HG03135 (cell line): Measurements from ENCODE around the gene IFRD1.
"Not testable (repeated sequence)": the region's sequence is repeated elsewhere in the genome, so short reads cannot be mapped to it uniquely, and the experiment has no call there.

ENCODE experiments used
- ATAC-seq: cut with Tn5 transposase; IDR thresholded peaks from one replicate; pipeline ENCODE4 v1.9.1; 2021; ENCODE audit warnings: mild to moderate bottlenecking, moderate library complexity; ENCODE audit not compliant: unreplicated experiment

IFRD1 gene

DNA sequence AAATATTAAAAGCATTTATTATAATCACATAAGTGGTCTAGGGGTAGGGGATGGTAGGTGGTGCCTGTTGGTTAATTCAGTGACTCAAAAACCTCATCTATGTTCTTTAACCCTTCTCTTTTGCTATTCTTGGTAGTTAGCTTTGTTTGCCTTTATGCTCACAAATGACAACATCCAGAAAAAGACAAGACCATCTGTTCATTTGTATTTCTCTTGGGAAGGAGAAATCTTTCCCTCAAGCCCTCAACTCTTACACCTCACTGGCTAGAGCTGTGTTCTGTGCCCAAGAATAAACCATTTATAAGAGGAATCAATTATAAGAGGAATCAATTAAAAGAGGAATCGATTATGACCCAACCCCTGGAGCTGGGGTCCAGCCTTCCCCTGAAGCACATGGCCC, 10.8 kb upstream of the IFRD1 start:
- ATAC-seq, result no peak

DNA sequence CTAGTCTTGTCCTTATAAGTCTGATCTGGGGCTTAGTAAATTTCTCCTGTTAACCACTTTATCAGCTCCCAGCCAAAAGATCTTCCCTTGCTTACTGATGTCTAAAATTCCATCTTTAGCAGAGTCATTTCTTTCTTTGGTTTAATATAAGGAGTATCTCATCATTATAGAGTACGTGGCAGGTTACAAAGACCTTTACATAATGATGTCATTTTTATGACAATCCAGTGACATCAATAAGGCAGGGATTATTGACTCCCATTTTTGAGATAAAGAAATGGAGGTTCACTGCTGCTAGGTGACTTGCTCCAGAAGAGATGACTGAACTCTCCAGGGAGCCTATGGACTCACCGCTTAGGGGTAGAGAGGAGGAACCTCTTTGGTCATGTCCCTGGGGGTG, 8.1 kb upstream of the IFRD1 start:
- ATAC-seq, result no peak

DNA sequence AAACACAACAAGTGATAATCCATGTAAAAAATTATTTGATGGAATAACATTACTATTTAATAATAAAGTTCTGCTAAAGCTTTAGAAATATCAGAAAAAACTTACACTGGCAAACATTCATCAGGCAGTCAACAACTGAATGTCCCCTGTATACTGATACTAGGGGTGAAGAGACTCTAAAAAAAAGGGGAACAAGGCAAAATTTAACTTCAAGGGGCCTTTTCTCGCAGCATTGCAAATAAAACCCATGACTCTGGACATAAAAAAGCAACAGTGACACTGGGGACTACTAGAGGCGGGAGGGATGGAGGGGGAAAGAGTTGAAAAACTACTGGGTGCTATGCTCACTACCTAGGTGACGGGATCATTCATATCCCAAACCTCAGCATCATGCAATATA, 5.8 kb upstream of the IFRD1 start:
- no peak for ATAC-seq

DNA sequence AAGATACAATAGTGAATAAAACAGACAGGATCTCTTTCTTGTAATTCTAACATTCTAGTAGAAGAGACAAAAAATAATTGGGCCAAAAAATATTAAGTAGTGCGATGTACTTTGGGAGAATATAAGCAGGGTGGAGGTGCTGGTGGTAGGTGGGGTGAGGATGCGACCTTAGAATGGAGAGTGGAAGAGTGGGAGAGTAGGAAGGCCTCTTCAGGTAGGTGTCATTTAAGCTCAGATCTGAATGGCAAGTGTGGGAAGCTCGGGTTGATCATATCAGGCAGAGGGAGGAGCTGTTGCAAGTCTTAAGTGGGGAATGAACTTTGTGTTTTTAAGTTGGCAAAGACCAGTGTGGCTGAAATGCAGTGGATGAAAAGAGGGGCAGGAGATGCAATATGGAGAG, 3.8 kb upstream of the IFRD1 start:
- ATAC-seq, result no peak

DNA sequence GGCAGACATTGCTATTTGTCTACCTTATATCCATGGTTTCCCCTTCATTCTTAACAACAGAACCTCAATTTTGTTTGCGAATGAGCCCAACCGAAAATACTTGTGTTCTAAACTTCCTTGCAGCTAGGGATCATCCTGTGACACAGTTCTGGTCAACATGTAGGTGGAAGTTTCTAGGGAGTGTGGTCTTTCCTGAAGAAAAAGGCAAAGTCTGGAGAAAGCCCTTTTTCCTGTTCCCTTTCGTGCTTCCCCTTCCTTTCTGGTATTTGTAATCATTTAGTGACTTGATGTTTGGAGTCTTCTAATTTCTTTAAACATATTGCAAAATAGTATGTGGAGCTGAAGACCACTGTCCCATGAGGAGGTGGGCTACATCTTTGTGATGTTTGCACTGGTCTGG, 2.9 kb upstream of the IFRD1 start:
- no peak for ATAC-seq

DNA sequence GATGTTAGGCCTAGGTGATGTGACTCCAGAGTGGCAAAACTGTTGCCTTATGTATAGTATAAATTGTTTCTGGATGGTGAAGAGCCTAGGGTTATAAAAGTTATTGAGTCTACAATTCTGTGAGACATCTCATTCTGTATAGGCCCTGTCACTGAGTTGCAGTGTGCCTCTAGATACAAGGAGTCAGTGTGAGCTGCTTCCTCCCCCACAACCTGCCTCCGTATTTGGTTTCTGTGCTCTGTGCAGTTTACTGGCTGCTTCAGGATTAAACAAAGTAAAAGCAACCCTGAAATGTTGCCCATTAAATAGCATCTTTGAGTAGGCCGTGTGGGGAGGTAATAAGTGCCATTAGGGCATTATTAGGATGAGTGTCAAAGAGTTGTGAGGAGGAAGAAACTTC, 1.9 kb upstream of the IFRD1 start:
- ATAC-seq, result no peak

DNA sequence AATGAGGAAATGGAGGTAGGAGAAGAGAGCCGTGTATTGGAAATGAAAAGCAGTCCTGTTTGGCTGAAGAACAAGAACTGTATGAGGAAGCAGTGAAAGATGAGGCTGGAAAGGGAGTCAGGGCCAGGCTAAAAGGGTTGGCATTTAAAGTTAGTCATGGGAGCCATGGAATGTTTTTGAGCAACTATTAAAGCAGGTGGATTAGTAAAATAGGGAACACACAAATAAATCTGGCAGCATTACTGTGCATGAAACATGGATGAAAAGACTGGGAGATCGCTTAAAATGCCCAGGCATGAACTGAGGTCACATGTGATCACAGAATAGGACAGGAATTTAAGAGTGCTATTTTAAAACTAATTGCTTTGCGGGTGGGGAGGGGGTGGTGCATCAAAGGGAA, 1.4 kb upstream of the IFRD1 start:
- no peak for ATAC-seq

DNA sequence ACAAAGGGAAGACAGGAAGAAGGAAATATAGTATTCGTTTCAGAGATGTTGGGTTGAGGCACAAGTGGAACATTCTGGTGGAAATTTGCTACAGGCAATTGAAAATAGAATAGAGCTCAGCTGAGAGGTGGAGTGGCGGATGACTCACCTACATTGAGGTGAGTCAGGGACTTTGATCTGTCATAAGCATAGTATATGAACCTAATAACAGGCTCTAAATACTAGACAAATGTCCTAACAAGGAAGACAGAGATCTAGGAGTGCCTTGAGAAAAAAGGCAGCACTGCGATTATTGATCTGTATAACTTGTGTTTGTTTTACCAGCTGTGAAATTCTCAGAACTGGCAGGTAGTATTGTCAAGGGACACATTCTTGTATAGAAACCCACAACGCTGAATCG, 907 bp upstream of the IFRD1 start:
- no peak for ATAC-seq

DNA sequence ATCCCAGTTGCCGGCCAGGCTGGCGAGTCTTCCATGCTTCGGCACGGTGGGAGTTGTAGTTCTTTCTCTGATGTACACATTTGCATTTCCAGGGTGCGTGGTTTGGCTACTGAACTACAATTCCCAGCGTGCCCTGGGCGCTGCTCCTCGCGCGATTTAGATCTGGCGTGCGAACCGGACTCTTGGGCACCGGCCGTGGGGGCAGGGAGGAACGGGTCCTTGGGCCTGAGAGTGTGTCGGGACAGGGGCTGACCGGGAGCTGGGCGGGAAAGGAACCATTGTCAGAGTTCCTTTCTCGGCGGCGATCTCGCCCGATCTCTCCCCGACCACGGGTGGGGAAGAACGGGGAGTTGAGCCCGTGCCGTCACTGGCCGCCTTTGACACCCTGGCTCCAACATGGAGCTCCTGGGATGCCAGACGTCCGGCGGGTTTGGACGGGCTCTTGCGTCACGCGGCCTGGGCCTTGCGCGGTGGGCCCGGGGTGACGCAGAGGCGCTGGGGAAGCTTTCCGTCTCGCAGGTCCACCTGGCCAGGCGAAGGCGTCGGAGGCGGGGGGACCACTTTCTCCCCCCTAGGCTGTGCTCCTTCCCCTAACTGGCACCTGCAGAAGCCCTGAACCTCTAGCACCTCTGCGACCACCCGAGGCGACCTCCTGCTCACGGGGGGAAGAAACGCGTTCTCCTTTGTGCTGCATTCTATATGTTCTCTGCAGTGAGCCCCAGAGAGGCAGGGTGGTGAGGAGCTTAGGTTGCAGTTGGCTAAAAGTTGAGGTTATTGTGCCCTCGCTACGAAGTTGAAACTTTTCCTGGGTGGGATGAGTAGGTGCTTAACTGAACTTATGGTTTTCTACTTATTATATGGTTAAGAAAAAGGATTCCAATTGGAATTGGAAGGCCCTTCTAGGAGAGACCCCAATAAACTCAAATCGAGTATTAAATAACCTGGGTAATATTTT, 824 bp downstream of the IFRD1 start:
- peak; percentile 87 for ATAC-seq

DNA sequence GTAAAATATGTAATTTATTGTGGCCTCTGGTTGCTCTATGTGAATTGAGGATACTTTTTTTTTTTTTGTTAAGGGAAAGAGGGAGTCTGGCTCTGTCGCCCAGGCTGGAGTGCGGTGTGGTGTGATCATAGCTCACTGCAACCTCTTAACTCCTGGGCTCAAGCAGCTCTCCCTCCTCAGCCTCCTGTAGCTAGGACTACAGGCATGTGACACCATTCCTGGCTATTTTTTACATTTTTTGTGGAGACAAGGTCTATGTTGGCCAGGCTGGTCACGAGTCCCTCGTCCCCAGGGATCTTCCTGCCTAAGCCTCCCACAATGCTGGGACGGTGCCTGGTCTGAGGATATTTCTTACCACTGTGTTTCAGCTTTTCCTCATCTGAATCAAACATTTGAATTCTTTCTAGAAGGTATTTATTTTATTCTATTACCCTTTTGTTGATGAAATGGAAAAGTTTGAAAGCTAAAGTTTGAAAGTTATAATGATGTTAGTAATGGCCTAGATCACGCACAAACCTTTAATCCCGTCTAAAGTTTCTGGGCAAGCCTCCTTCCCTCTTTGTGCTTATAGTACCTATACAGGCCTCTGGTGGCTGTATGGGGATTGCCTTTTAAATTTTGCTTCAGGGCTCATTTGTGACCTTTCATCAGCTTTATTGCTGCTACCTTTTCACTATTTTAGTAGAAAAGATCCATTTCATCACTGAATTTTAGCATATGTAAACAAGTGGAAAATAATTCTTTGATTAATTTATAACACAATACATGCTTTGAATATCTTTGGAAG, 2.0 kb downstream of the IFRD1 start:
- ATAC-seq, result no peak

DNA sequence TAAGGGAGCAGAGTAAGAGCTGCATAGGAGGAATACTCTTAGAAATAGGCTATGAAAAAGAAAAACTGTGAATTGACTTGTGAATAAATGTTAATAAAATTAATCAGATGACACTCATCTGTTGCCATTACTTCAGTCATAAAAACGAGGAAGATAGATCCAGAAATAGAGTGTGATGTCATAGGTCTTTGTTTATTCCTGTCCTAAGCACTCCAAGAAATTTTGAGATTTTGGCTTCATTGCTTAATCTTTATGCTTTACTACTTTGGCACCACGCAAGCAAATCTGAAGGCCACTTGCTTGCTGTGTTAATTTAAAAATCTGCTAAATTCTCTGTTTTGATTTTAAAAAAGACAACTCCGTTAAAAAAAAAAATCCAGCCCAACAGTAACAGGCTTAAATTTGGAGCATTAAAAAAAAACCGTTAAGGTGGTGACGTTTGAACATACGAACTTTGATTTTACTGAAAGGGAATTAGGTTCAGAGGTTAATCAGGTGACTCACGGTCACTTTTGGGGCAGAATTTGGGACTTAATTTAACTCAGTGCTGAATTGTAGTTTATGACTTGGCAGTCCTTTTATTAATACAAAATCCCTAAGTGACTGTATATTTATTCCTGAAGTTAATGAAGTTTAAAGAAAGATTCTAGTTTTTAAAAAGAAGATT, 3.4 kb downstream of the IFRD1 start:
- ATAC-seq, result no peak

DNA sequence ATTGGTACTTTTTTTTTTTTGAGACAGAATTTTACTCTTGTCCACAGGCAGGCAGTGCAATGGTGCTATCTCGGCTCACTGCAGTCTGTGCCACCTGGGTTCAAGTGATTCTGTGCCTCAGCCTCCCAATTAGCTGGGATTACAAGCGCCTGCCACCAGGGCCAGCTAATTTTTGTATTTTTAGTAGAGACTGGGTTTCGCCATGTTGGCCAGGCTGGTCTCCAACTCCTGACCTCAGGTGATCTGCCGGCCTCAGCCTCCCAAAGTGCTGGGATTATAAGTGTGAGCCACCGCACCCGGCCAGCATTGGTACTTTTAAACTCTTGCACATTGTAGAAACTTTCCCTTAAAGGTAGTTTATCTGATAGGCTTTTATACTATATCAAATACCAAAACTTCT, 3.9 kb downstream of the IFRD1 start:
- ATAC-seq, result not testable (repeated sequence)

DNA sequence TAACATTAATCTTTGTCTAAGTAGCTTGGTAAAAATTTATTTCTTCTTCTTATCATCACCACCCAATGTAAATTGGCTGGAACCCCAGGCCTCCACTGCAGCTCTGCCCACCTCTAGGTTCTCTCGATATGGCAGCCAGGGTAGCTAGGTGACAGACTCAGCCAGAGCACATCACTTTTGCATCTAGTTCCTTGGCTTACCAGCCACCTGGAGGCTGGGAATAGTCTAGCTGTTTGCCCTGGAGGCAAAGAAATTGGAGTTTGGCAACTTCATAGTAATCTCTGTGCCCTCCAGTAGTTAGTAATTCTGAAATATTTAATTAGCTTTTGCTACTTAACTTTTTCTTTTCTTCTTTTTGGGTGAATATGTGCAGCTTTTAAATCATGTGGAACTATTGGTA, 9.4 kb downstream of the IFRD1 start:
- ATAC-seq, result no peak

DNA sequence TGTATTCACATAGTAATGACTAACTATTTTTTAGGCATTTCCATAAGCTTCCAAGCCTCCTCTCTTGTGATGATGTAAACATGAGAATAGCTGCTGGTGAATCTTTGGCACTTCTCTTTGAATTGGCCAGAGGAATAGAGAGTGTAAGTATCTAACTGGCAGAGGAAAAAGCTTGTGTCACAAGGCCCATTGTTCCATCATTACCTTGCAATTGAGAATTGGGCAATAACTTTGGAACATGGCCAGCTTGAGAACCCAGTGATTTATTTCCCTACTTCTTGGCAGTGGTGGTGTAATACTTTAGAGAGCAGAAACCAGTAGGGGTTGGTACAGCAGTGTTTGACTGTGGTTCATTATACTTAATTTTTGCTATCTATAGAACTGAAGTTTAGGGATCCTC, 12.0 kb downstream of the IFRD1 start:
- ATAC-seq, result no peak

DNA sequence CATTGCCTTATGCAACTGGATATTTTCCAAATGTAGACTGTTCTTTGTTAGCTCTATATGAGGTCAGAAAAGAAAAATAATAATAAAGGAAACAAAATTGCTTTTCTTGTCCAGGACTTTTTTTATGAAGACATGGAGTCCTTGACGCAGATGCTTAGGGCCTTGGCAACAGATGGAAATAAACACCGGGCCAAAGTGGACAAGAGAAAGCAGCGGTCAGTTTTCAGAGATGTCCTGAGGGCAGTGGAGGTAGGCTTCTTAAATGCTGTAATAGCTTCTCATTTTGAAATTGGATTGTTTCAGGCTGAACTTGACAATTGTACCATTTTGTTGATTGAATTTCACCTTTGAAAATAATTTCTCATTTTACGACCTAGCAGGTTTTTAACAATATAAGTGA, 17.6 kb downstream of the IFRD1 start:
- ATAC-seq, result no peak

DNA sequence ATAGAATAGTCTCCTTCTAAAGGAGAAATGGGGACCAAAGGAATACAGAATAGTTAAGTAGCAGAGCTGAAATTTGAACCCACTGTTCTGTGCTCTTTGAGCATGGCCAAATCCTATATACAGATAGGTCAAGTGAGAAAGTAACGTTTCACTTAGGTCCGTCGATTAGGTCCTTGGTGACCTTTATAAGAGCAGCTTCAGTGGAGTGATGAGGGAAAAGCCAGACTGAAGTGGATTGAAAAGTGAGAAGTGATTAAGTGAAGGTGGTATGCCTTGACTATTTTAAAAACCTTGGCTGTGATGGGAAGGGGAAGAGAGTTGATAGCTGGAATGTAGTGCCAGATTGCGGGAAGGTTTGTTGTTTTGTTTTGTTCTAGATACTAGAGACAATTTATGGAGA, 19.9 kb downstream of the IFRD1 start:
- ATAC-seq, result no peak

DNA sequence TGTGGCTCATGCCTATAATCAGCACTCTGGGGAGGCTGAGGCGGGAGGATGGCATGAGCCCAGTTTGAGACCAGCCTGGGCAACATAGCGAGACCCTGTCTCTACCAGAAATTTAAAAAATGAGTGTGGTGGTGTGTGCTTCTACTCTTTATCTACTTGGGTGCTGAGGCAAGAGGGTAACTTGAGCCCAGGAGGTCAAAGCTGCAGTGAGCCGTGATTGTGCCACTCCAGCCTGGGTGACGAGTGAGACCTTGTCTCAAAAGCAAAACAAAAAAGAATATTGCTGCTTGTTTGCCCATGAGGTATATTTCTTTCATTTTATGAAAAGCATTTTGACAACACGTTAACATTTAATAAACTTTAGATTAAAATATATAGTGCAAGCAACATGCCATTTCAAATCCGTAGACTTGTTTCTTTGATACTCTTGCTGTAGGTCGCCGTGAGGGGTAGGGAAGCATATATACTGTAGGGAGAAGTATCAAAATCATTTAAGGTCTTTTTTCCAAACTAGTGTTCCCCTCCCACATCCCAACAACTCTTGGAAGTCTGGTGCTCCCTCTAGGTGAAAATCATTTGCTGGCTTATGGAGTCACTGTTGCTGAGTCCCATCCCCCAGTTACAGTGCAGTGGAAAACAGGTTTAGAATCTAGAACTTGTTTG, 26.3 kb downstream of the IFRD1 start:
- no peak for ATAC-seq

DNA sequence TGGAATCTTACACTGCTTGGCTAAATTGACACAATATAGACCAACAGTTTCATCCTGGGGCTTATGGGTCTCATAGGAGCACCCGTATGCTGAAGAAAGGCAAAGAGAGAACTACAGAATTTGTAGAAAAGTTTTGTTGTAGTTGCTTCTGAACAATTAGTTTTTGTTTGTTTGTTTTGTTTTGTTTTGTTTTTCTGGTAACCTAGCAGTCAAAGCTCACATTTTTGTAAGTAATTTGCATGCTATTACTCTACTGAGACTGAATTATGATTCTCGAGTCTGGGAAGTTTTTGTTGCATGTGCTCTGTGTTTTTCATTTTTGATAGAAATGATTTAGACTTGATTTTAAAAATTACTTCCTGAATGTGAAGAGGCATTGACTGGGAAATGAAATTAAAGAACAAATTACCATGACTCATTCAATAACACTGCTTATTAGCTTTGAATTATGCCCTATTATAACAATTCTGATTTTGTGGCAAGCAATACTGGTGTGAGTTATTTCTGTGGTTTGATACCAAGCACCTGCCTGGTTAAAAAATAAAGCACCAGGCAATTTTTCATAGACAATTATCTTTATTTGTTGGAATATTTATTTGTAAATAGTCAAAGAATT, 31.0 kb downstream of the IFRD1 start:
- ATAC-seq, result no peak

DNA sequence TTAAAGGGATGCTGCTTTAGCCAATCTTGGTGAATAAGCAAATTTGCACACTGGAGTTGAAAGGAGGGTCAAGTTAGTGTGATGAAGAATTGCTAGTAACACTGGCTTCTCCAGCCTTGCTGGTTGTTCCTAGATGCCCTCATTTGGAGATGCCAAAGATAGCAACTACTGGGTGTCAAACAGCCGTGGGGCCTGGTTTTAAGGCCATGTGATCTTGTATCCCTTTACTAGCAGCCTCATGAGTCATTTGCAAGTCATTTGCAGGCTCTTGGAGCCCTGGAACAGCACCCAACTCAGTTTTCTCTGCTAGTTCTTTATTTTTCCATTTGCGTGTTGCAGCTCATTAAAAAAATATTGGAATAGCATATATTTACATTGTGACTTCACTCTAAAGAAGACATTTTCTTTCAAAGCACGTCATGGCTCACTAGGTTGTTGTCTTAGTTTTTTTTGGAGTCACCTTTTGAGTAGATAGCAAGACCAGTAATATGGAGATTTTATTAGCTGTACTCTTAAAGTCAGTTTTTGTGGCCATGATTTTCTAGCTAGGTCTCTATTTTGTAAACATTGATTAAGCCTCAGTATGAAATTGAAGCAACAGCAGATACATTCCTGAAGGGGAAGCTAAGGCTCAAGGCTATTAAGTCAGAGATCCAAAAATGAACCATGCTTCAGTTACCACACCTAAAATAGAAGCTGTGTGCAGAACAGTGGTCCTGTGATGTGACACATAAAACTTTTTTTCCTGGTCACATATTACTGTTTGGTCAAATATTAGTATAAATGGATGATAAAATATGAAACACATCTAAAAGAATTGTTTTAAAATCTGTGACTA, 31.8 kb downstream of the IFRD1 start:
- ATAC-seq, result no peak

DNA sequence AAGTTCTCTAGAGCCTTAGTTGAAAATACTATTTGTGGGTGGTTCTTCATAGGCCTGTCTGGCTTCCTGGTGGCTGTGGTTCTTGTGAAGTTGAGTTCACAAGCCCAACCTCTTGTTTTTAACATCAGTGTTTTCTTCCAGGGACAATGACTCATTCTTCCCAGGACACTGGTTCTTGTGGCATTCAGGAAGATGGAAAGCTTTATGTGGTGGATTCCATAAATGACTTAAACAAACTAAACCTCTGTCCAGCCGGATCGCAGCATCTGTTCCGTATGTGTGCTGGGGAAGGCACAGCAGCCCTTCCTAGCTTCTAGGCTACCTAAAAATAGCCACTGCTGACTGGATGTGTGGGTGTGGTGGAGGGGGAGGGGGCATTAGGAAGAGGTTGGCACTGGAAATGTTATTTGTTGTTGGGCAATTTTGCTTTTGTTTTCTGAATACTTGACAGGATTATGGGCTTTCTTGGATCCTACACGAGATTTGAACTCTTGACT, 34.5 kb downstream of the IFRD1 start:
- ATAC-seq, result no peak
